Astrocyte (in vitro differentiated cells and primary cell): ENCODE data around the gene TSC2.
"Not testable (repeated sequence)": the region's sequence is repeated elsewhere in the genome, so short reads cannot be mapped to it uniquely, and the experiment has no call there.

Source experiments
- CTCF ChIP-seq: IDR thresholded peaks from 2 replicates; pipeline ENCODE4 v1.5.1; 2011; ENCODE audit warnings: low read depth, mild to moderate bottlenecking, inconsistent platforms, low read length, moderate library complexity; ENCODE audit not compliant: insufficient read depth
- EZH2 ChIP-seq: IDR thresholded peaks from 2 replicates; pipeline ENCODE4 v1.6.1; 2012; ENCODE audit warnings: mild to moderate bottlenecking, low read length, inconsistent platforms; ENCODE audit not compliant: insufficient read depth

GRCh38 chr16:2112539-2113106, 64.8 kb downstream of the TSC2 start:
- TF ChIP-seq CTCF, EZH2: not testable (repeated sequence)
